HG03097 (cell line): Measurements from ENCODE around the gene ATP2B3.

Experiments used
- ATAC-seq: cut with Tn5 transposase; IDR thresholded peaks from one replicate; pipeline ENCODE4 v1.9.1; 2021; ENCODE audit not compliant: unreplicated experiment, low FRiP score

Gene ATP2B3

GRCh38 chrX:153488231-153488914 lies 29.1 kb upstream of the ATP2B3 start:
- no peak for ATAC-seq

- no peak for ATAC-seq
These were observed 27.1 kb upstream of the ATP2B3 start for GRCh38 chrX:153490217-153490930.

GRCh38 chrX:153491351-153491914 lies 26.0 kb upstream of the ATP2B3 start:
- ATAC-seq = no peak

- ATAC-seq = no peak
These were observed 25.5 kb upstream of the ATP2B3 start for GRCh38 chrX:153491918-153492317.

GRCh38 chrX:153492543-153492942 lies 24.9 kb upstream of the ATP2B3 start:
- no peak for ATAC-seq

- ATAC-seq = no peak
These were observed 24.4 kb upstream of the ATP2B3 start for GRCh38 chrX:153493085-153493484.

- ATAC-seq = no peak
These were observed 23.4 kb upstream of the ATP2B3 start for GRCh38 chrX:153494061-153494460.

- ATAC-seq = no peak
These were observed 22.7 kb upstream of the ATP2B3 start, which contains the start of gene BGN for GRCh38 chrX:153494541-153495361. BGN (plus strand) TSS chrX:153494980; CDS start chrX:153504632, 9,652 bp downstream.

- ATAC-seq = no peak
These were observed 22.1 kb upstream of the ATP2B3 start for GRCh38 chrX:153495362-153495751.

- ATAC-seq = no peak
These were observed 21.4 kb upstream of the ATP2B3 start for GRCh38 chrX:153495903-153496589.

- no peak for ATAC-seq
These were observed 20.9 kb upstream of the ATP2B3 start for GRCh38 chrX:153496590-153496959.

GRCh38 chrX:153498453-153498852 lies 19.0 kb upstream of the ATP2B3 start:
- ATAC-seq = no peak

- no peak for ATAC-seq
These were observed 18.1 kb upstream of the ATP2B3 start for GRCh38 chrX:153499341-153499740.

- ATAC-seq = no peak
These were observed 17.6 kb upstream of the ATP2B3 start for GRCh38 chrX:153499876-153500275.

- ATAC-seq = no peak
These were observed 16.7 kb upstream of the ATP2B3 start for GRCh38 chrX:153500676-153501280.

GRCh38 chrX:153501530-153501929 lies 15.9 kb upstream of the ATP2B3 start:
- no peak for ATAC-seq

- no peak for ATAC-seq
These were observed 15.3 kb upstream of the ATP2B3 start for GRCh38 chrX:153502131-153502530.

- ATAC-seq = no peak
These were observed 14.6 kb upstream of the ATP2B3 start for GRCh38 chrX:153502796-153503195.

- no peak for ATAC-seq
These were observed 12.9 kb upstream of the ATP2B3 start for GRCh38 chrX:153504445-153505016.

- ATAC-seq = no peak
These were observed 12.1 kb upstream of the ATP2B3 start for GRCh38 chrX:153505361-153505760.
